ENCODE measurements around the gene CENPP.

CENPP gene

GRCh38 chr9:92648474-92648971 is 322.8 kb downstream of the CENPP start:
- TF ChIP-seq MAX (IDR thresholded peaks at IDR 0.05; ENCODE audit: low read depth, low read length) (no peak), POLR2A (IDR thresholded peaks at IDR 0.05; ENCODE audit: extremely low read depth, insufficient read length) (no peak), CTCF (IDR thresholded peaks at IDR 0.05; ENCODE audit: low read depth, low read length) (no peak), MYC (IDR thresholded peaks at IDR 0.05; ENCODE audit: low read depth, low read length) (no peak)
- no peak overlapping the region for H3K4me3 ChIP-seq (ENCODE audit: low read depth, low read length)
- DNase-seq (ENCODE audit: low read depth) = no peak

GRCh38 chr9:92649007-92649406 is 323.3 kb downstream of the CENPP start:
- H3K4me3 ChIP-seq (ENCODE audit: low read depth, low read length) = no peak overlapping the region
- DNase-seq (ENCODE audit: low read depth) = no peak
- TF ChIP-seq CTCF (IDR thresholded peaks at IDR 0.05; ENCODE audit: low read depth, low read length) (no peak), MAX (IDR thresholded peaks at IDR 0.05; ENCODE audit: low read depth, low read length) (no peak), MYC (IDR thresholded peaks at IDR 0.05; ENCODE audit: low read depth, low read length) (no peak), POLR2A (IDR thresholded peaks at IDR 0.05; ENCODE audit: extremely low read depth, insufficient read length) (no peak)

- H3K4me3 ChIP-seq (ENCODE audit: low read depth, low read length) = no peak overlapping the region
- DNase-seq (ENCODE audit: low read depth) = no peak
- no peak for TF ChIP-seq POLR2A (IDR thresholded peaks at IDR 0.05; ENCODE audit: extremely low read depth, insufficient read length)
Measured at GRCh38 chr9:92650296-92650695, 324.5 kb downstream of the CENPP start.

GRCh38 chr9:92650839-92651621 is 325.3 kb downstream of the CENPP start:
- TF ChIP-seq MAX (IDR thresholded peaks at IDR 0.05; ENCODE audit: low read depth, low read length) = no peak
- TF ChIP-seq POLR2A (IDR thresholded peaks at IDR 0.05; ENCODE audit: extremely low read depth, insufficient read length) = no peak
- TF ChIP-seq MYC (IDR thresholded peaks at IDR 0.05; ENCODE audit: low read depth, low read length) = no peak
- TF ChIP-seq CTCF (IDR thresholded peaks at IDR 0.05; ENCODE audit: low read depth, low read length) = no peak
- no peak overlapping the region for H3K4me3 ChIP-seq (ENCODE audit: low read depth, low read length)
- peak; percentile 75 for DNase-seq (ENCODE audit: low read depth)

- no peak overlapping the region for H3K4me3 ChIP-seq (ENCODE audit: low read depth, low read length)
- TF ChIP-seq MAX (IDR thresholded peaks at IDR 0.05; ENCODE audit: low read depth, low read length) (no peak), POLR2A (IDR thresholded peaks at IDR 0.05; ENCODE audit: extremely low read depth, insufficient read length) (no peak)
- DNase-seq (ENCODE audit: low read depth) = peak; percentile 16
Measured at GRCh38 chr9:92652461-92652860, 326.7 kb downstream of the CENPP start.

GRCh38 chr9:92654481-92655301 is 328.9 kb downstream of the CENPP start:
- no peak for TF ChIP-seq POLR2A (IDR thresholded peaks at IDR 0.05; ENCODE audit: extremely low read depth, insufficient read length)
- TF ChIP-seq MYC (IDR thresholded peaks at IDR 0.05; ENCODE audit: low read depth, low read length) = no peak
- TF ChIP-seq CTCF (IDR thresholded peaks at IDR 0.05; ENCODE audit: low read depth, low read length) = no peak
- no peak for TF ChIP-seq MAX (IDR thresholded peaks at IDR 0.05; ENCODE audit: low read depth, low read length)
- DNase-seq (ENCODE audit: low read depth) = no peak
- H3K4me3 ChIP-seq (ENCODE audit: low read depth, low read length) = no peak overlapping the region

Data from NB4 (cell line).